ENCODE data around the gene EIF4G3. TPM values are rescaled to one million over a fixed set of nuclear protein-coding genes. Genes with fewer than 3 reads are reported as not detected.

Gene EIF4G3
- polyA plus RNA-seq, 1 of the 3 experiments (the other 2 are of a cell fraction): 32.0 TPM

DNA sequence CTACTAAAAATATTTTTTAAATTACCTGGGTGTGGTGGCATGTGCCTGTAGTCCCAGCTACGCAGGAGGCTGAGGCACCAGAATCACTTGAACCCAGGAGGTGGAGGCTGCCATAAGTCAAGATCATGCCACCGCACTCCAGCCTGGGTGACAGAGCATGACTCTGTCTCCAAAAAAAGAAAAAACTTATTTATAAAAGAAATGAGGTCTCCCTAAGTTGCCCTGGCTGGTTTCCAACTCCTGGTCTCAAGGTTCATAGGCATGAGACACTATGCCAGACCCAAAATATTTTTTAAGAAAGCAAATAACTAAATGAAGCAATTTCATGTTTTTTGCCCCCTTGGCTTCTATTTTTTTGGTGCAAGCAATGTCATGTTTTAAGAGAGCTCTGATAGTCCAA is 32.9 kb downstream of the EIF4G3 start:
- DNase-seq: no peak
- CTCF ChIA-PET: interaction anchor here (0.7 kb wide), 1 partner anchor 379 kb away, joined by 3 read pairs; no protein-coding TSS in a partner anchor
- Histone ChIP-seq H4K20me1 (ENCODE audit: insufficient read depth) (peaks cover 5% of the 10 kb centered on the region; the same call in 1 of the 2 replicates), H3K9me3 (no peaks in the 10 kb centered on the region), H3K4me3 (ENCODE audit: low read depth in 2 of 2, low read length in 1 of 2) (no peak overlapping the region), H3K4me1 (ENCODE audit: control insufficient read depth in 1 of 2, insufficient read depth in 2 of 2, low read depth in 1 of 2, low read length in 1 of 2) (0 out of 4 replicates have a peak, but pooled peaks cover 0 to 6% of the 10 kb centered on the region in 2 experiments), H3K79me2 (ENCODE audit: insufficient read depth) (peaks cover 93% of the 10 kb centered on the region), H3K27ac (ENCODE audit: low read depth in 2 of 2, low read length in 1 of 2) (no peak overlapping the region), H3K27me3 (ENCODE audit: insufficient read depth) (no peaks in the 10 kb centered on the region), H3K4me2 (no peak overlapping the region), H3K9me2 (no peaks in the 10 kb centered on the region), H3K9ac (no peak overlapping the region), H3F3A (replicated peaks; ENCODE audit: insufficient read depth) (peaks cover 13% of the 10 kb centered on the region), H2AFZ (ENCODE audit: low read depth) (no peak overlapping the region), H3K36me3 (replicated peaks in 1 of 2; ENCODE audit: control insufficient read depth in 1 of 2, insufficient read depth in 2 of 2, low read length in 1 of 2) (peaks cover 3 to 21% of the 10 kb centered on the region in 2 experiments)
- 95% methylated on average over 2 of the region's 2 CpGs for WGBS (ENCODE audit: low lambda C conversion rate)
- TF ChIP-seq NFIC (IDR thresholded peaks at IDR 0.05; ENCODE audit: borderline replicate concordance) (no peak), SIN3A (IDR thresholded peaks at IDR 0.05; ENCODE audit: borderline replicate concordance, low read depth, low read length) (no peak), EP300 (IDR thresholded peaks at IDR 0.05; ENCODE audit: borderline replicate concordance in 1 of 2, low read depth in 1 of 2, low read length in 1 of 2) (no peak), MXI1 (IDR thresholded peaks at IDR 0.05; ENCODE audit: low read depth, low read length) (no peak), TEAD4 (IDR thresholded peaks at IDR 0.05; ENCODE audit: borderline replicate concordance, insufficient read depth) (no peak), FOSL2 (IDR thresholded peaks at IDR 0.05; ENCODE audit: borderline replicate concordance, low read depth) (no peak), RAD21 (IDR thresholded peaks at IDR 0.05; ENCODE audit: low read length) (no peak)
- POLR2A ChIA-PET: no interaction called here

DNA sequence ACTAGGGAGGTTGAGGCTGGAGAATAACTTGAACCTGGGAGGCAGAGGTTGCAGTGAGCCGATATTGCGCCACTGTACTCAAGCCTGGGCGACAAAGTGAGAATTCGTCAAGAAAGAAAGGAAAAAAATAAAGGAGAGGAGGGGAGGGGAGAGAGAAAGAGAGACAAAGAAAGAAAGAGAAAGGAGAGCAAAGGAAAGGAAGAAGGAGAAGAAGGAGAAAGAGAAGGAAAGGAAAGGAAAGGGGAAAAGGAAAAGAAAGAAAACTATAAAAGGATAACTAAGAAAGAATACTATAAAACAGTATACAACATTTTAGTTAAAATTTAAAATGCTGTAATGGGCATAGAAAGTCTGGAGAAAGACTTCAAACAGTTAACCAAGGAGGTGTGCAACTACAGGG is 33.6 kb downstream of the EIF4G3 start:
- DNase-seq: no peak
- Histone ChIP-seq H3K4me2 (no peak overlapping the region), H3K36me3 (replicated peaks in 1 of 2; ENCODE audit: control insufficient read depth in 1 of 2, insufficient read depth in 2 of 2, low read length in 1 of 2) (peaks cover 2 to 26% of the 10 kb centered on the region in 2 experiments), H3K27me3 (ENCODE audit: insufficient read depth) (no peaks in the 10 kb centered on the region), H3F3A (replicated peaks; ENCODE audit: insufficient read depth) (peaks cover 9% of the 10 kb centered on the region), H3K4me1 (ENCODE audit: control insufficient read depth in 1 of 2, insufficient read depth in 2 of 2, low read depth in 1 of 2, low read length in 1 of 2) (0 out of 4 replicates have a peak, but pooled peaks cover 0 to 6% of the 10 kb centered on the region in 2 experiments), H4K20me1 (ENCODE audit: insufficient read depth) (peaks cover 6% of the 10 kb centered on the region; the same call in 1 of the 2 replicates), H2AFZ (ENCODE audit: low read depth) (no peak overlapping the region), H3K4me3 (ENCODE audit: low read depth in 2 of 2, low read length in 1 of 2) (no peak overlapping the region), H3K9me2 (no peaks in the 10 kb centered on the region), H3K9me3 (no peaks in the 10 kb centered on the region), H3K27ac (ENCODE audit: low read depth in 2 of 2, low read length in 1 of 2) (no peak overlapping the region), H3K9ac (no peak overlapping the region), H3K79me2 (ENCODE audit: insufficient read depth) (peaks cover 93% of the 10 kb centered on the region)
- POLR2A ChIA-PET: no interaction called here
- TF ChIP-seq JUND (IDR thresholded peaks at IDR 0.05): no peak
- TF ChIP-seq ELF1 (IDR thresholded peaks at IDR 0.05): no peak
- no peak for TF ChIP-seq EP300 (IDR thresholded peaks at IDR 0.05; ENCODE audit: borderline replicate concordance in 1 of 2, low read depth in 1 of 2, low read length in 1 of 2)
- TF ChIP-seq, protein P1, sequence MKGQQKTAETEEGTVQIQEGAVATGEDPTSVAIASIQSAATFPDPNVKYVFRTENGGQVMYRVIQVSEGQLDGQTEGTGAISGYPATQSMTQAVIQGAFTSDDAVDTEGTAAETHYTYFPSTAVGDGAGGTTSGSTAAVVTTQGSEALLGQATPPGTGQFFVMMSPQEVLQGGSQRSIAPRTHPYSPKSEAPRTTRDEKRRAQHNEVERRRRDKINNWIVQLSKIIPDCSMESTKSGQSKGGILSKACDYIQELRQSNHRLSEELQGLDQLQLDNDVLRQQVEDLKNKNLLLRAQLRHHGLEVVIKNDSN (IDR thresholded peaks at IDR 0.05; ENCODE audit: borderline replicate concordance, low read depth): no peak
- TF ChIP-seq CHD2 (IDR thresholded peaks at IDR 0.05; ENCODE audit: low read length, partially characterized antibody): no peak
- no peak for TF ChIP-seq SMC3 (IDR thresholded peaks at IDR 0.05; ENCODE audit: low read depth, low read length)
- no peak for TF ChIP-seq TEAD4 (IDR thresholded peaks at IDR 0.05; ENCODE audit: borderline replicate concordance, insufficient read depth)
- no peak for TF ChIP-seq RFX5 (IDR thresholded peaks at IDR 0.05; ENCODE audit: low read length)
- TF ChIP-seq GABPA (IDR thresholded peaks at IDR 0.05; ENCODE audit: low read depth): no peak
- no peak for TF ChIP-seq SIN3A (IDR thresholded peaks at IDR 0.05; ENCODE audit: borderline replicate concordance, low read depth, low read length)
- TF ChIP-seq, protein P2, sequence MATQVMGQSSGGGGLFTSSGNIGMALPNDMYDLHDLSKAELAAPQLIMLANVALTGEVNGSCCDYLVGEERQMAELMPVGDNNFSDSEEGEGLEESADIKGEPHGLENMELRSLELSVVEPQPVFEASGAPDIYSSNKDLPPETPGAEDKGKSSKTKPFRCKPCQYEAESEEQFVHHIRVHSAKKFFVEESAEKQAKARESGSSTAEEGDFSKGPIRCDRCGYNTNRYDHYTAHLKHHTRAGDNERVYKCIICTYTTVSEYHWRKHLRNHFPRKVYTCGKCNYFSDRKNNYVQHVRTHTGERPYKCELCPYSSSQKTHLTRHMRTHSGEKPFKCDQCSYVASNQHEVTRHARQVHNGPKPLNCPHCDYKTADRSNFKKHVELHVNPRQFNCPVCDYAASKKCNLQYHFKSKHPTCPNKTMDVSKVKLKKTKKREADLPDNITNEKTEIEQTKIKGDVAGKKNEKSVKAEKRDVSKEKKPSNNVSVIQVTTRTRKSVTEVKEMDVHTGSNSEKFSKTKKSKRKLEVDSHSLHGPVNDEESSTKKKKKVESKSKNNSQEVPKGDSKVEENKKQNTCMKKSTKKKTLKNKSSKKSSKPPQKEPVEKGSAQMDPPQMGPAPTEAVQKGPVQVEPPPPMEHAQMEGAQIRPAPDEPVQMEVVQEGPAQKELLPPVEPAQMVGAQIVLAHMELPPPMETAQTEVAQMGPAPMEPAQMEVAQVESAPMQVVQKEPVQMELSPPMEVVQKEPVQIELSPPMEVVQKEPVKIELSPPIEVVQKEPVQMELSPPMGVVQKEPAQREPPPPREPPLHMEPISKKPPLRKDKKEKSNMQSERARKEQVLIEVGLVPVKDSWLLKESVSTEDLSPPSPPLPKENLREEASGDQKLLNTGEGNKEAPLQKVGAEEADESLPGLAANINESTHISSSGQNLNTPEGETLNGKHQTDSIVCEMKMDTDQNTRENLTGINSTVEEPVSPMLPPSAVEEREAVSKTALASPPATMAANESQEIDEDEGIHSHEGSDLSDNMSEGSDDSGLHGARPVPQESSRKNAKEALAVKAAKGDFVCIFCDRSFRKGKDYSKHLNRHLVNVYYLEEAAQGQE (IDR thresholded peaks at IDR 0.05; ENCODE audit: low read depth, low read length): no peak
- no peak for TF ChIP-seq TAF1 (IDR thresholded peaks at IDR 0.05; ENCODE audit: borderline replicate concordance, low read depth, low read length)
- TF ChIP-seq GATA2 (CRISPR knock-in tag; IDR thresholded peaks at IDR 0.05): no peak
- no peak for TF ChIP-seq RCOR1 (IDR thresholded peaks at IDR 0.05; ENCODE audit: low read length)
- no peak for TF ChIP-seq RXRA (IDR thresholded peaks at IDR 0.05; ENCODE audit: borderline replicate concordance, low read depth)
- no peak for TF ChIP-seq MXI1 (IDR thresholded peaks at IDR 0.05; ENCODE audit: low read depth, low read length)
- TF ChIP-seq, protein P3, sequence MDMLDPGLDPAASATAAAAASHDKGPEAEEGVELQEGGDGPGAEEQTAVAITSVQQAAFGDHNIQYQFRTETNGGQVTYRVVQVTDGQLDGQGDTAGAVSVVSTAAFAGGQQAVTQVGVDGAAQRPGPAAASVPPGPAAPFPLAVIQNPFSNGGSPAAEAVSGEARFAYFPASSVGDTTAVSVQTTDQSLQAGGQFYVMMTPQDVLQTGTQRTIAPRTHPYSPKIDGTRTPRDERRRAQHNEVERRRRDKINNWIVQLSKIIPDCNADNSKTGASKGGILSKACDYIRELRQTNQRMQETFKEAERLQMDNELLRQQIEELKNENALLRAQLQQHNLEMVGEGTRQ (IDR thresholded peaks at IDR 0.05; ENCODE audit: borderline replicate concordance, low read depth, low read length): no peak
- WGBS (ENCODE audit: low lambda C conversion rate): 97% methylated on average over 4 of the region's 4 CpGs
- CTCF ChIA-PET: interaction anchor here (1.0 kb wide), 1 partner anchor 52 kb away, joined by 3 read pairs; no protein-coding TSS in a partner anchor
